SJSA1 (cell line): Measurements from ENCODE around the gene CASR. TPM values are rescaled to one million over a fixed set of nuclear protein-coding genes. Genes with fewer than 3 reads are reported as not detected.
"Not testable (repeated sequence)": the region's sequence is repeated elsewhere in the genome, so short reads cannot be mapped to it uniquely, and the experiment has no call there.

Source experiments
- DNase-seq, 2 experiments: peaks; one replicate each; pipeline ENCODE4 v3.0.0-alpha.2; 2015 to 2020; ENCODE audit warnings: low spot score in 2 of 2, low read depth in 1 of 2
- H3K27ac ChIP-seq: fragments of 250-450 bp; sonication (Bioruptor Pico); 2 replicates; pipeline ENCODE4 v1.5.1; 2020; ENCODE audit warnings: mild to moderate bottlenecking, moderate library complexity
- H3K27me3 ChIP-seq: fragments of 250-450 bp; sonication (Bioruptor Pico); replicated peaks from 2 replicates; pipeline ENCODE4 v1.5.1; 2020; ENCODE audit warnings: mild to moderate bottlenecking, moderate library complexity
- H3K36me3 ChIP-seq: fragments of 250-450 bp; sonication (Bioruptor Pico); 2 replicates; pipeline ENCODE4 v1.5.1; 2020; ENCODE audit warnings: mild to moderate bottlenecking
- H3K4me1 ChIP-seq: fragments of 250-450 bp; sonication (Bioruptor Pico); replicated peaks from 2 replicates; pipeline ENCODE4 v1.6.1; 2021; ENCODE audit warnings: mild to moderate bottlenecking
- H3K4me3 ChIP-seq: fragments of 250-450 bp; sonication (Bioruptor Pico); 2 replicates; pipeline ENCODE4 v1.5.1; 2020; ENCODE audit warnings: mild to moderate bottlenecking
- H3K9me3 ChIP-seq: fragments of 250-450 bp; sonication (Bioruptor Pico); replicated peaks from 2 replicates; pipeline ENCODE4 v1.5.1; 2020; ENCODE audit warnings: mild to moderate bottlenecking
- total RNA-seq: library from RNA; depleted of rRNA; stranded (reverse); fragments of >200 nt; shearing (Covaris generic); gene quantifications from 2 replicates; pipeline ENCODE4 v1.2.3, GENCODE V29; 2014; rRNA removed

CASR gene
- total RNA-seq = not detected in 2 replicates

GRCh38 chr3:122183521-122183892 lies at the start of gene CASR:
CASR (plus strand) TSS chr3:122183668; CDS start chr3:122254190, 70,522 bp downstream.
- Histone ChIP-seq H3K36me3 (no peaks in the 10 kb centered on the region), H3K4me1 (no peaks in the 10 kb centered on the region), H3K27ac (no peak within 1 kb of the TSS), H3K27me3 (no peaks in the 10 kb centered on the region), H3K4me3 (no peak within 1 kb of the TSS), H3K9me3 (no peaks in the 10 kb centered on the region)
- DNase-seq = no peak

GRCh38 chr3:122146466-122146865 lies 37.0 kb upstream of the CASR start:
- Histone ChIP-seq H3K4me1 (no peaks in the 10 kb centered on the region), H3K9me3 (no peaks in the 10 kb centered on the region), H3K27ac (no peak overlapping the region), H3K4me3 (no peak overlapping the region), H3K27me3 (no peaks in the 10 kb centered on the region), H3K36me3 (no peaks in the 10 kb centered on the region)
- no peak for DNase-seq

GRCh38 chr3:122148941-122149627 lies 34.4 kb upstream of the CASR start:
- Histone ChIP-seq H3K4me3 (no peak overlapping the region), H3K27ac (no peak overlapping the region), H3K27me3 (no peaks in the 10 kb centered on the region), H3K4me1 (no peaks in the 10 kb centered on the region), H3K36me3 (no peaks in the 10 kb centered on the region), H3K9me3 (no peaks in the 10 kb centered on the region)
- DNase-seq = no peak

GRCh38 chr3:122151480-122151879 lies 32.0 kb upstream of the CASR start:
- Histone ChIP-seq H3K4me1 (no peaks in the 10 kb centered on the region), H3K4me3 (no peak overlapping the region), H3K27me3 (no peaks in the 10 kb centered on the region), H3K9me3 (no peaks in the 10 kb centered on the region), H3K36me3 (no peaks in the 10 kb centered on the region), H3K27ac (no peak overlapping the region)
- DNase-seq = no peak

GRCh38 chr3:122164983-122165382 lies 18.5 kb upstream of the CASR start:
- not testable (repeated sequence) for H3K4me1 ChIP-seq, H3K27ac ChIP-seq, DNase-seq, H3K4me3 ChIP-seq, H3K27me3 ChIP-seq, H3K36me3 ChIP-seq, H3K9me3 ChIP-seq

GRCh38 chr3:122167630-122168029 lies 15.8 kb upstream of the CASR start:
- DNase-seq = no peak
- no peak overlapping the region for H3K4me3 ChIP-seq
- no peaks in the 10 kb centered on the region for H3K4me1 ChIP-seq
- H3K9me3 ChIP-seq = no peaks in the 10 kb centered on the region
- H3K27ac ChIP-seq = no peak overlapping the region
- H3K36me3 ChIP-seq = no peaks in the 10 kb centered on the region
- H3K27me3 ChIP-seq = no peaks in the 10 kb centered on the region

GRCh38 chr3:122168044-122168443 lies 15.4 kb upstream of the CASR start:
- Histone ChIP-seq H3K4me3 (no peak overlapping the region), H3K27ac (no peak overlapping the region), H3K27me3 (no peaks in the 10 kb centered on the region), H3K4me1 (no peaks in the 10 kb centered on the region), H3K9me3 (no peaks in the 10 kb centered on the region), H3K36me3 (no peaks in the 10 kb centered on the region)
- no peak for DNase-seq

GRCh38 chr3:122169911-122170310 lies 13.6 kb upstream of the CASR start:
- H3K4me1 ChIP-seq = no peaks in the 10 kb centered on the region
- no peak overlapping the region for H3K27ac ChIP-seq
- no peaks in the 10 kb centered on the region for H3K27me3 ChIP-seq
- no peaks in the 10 kb centered on the region for H3K9me3 ChIP-seq
- no peak for DNase-seq
- no peaks in the 10 kb centered on the region for H3K36me3 ChIP-seq
- H3K4me3 ChIP-seq = no peak overlapping the region

- H3K9me3 ChIP-seq, H3K27me3 ChIP-seq, H3K36me3 ChIP-seq, H3K4me1 ChIP-seq, H3K27ac ChIP-seq, H3K4me3 ChIP-seq, DNase-seq: not testable (repeated sequence)
These were observed 12.1 kb upstream of the CASR start for GRCh38 chr3:122171361-122171760.

GRCh38 chr3:122178711-122179110 lies 4.8 kb upstream of the CASR start:
- DNase-seq = no peak
- Histone ChIP-seq H3K27me3 (no peaks in the 10 kb centered on the region), H3K36me3 (no peaks in the 10 kb centered on the region), H3K4me1 (no peaks in the 10 kb centered on the region), H3K27ac (no peak overlapping the region), H3K4me3 (no peak overlapping the region), H3K9me3 (no peaks in the 10 kb centered on the region)

- no peaks in the 10 kb centered on the region for H3K27me3 ChIP-seq
- H3K4me1 ChIP-seq = no peaks in the 10 kb centered on the region
- H3K36me3 ChIP-seq = no peaks in the 10 kb centered on the region
- H3K27ac ChIP-seq = no peak overlapping the region
- H3K4me3 ChIP-seq = no peak overlapping the region
- no peak for DNase-seq
- H3K9me3 ChIP-seq = no peaks in the 10 kb centered on the region
These were observed 574 bp downstream of the CASR start for GRCh38 chr3:122183893-122184590.

- no peak for DNase-seq
- Histone ChIP-seq H3K27ac (no peak overlapping the region), H3K9me3 (no peaks in the 10 kb centered on the region), H3K4me3 (no peak overlapping the region), H3K36me3 (no peaks in the 10 kb centered on the region), H3K27me3 (no peaks in the 10 kb centered on the region), H3K4me1 (no peaks in the 10 kb centered on the region)
These were observed 1.1 kb downstream of the CASR start for GRCh38 chr3:122184591-122184929.

- no peak for DNase-seq
- H3K27me3 ChIP-seq = no peaks in the 10 kb centered on the region
- H3K9me3 ChIP-seq = no peaks in the 10 kb centered on the region
- H3K36me3 ChIP-seq = no peaks in the 10 kb centered on the region
- no peak overlapping the region for H3K4me3 ChIP-seq
- H3K27ac ChIP-seq = no peak overlapping the region
- H3K4me1 ChIP-seq = no peaks in the 10 kb centered on the region
These were observed 2.9 kb downstream of the CASR start for GRCh38 chr3:122186372-122186771.

GRCh38 chr3:122188737-122189136 lies 5.3 kb downstream of the CASR start:
- no peaks in the 10 kb centered on the region for H3K27me3 ChIP-seq
- no peak overlapping the region for H3K27ac ChIP-seq
- no peaks in the 10 kb centered on the region for H3K4me1 ChIP-seq
- DNase-seq = no peak
- no peaks in the 10 kb centered on the region for H3K36me3 ChIP-seq
- no peaks in the 10 kb centered on the region for H3K9me3 ChIP-seq
- H3K4me3 ChIP-seq = no peak overlapping the region

GRCh38 chr3:122189357-122189756 lies 5.9 kb downstream of the CASR start:
- H3K9me3 ChIP-seq = no peaks in the 10 kb centered on the region
- DNase-seq = no peak
- H3K4me1 ChIP-seq = no peaks in the 10 kb centered on the region
- H3K4me3 ChIP-seq = no peak overlapping the region
- no peak overlapping the region for H3K27ac ChIP-seq
- no peaks in the 10 kb centered on the region for H3K27me3 ChIP-seq
- no peaks in the 10 kb centered on the region for H3K36me3 ChIP-seq
